IMR-90 (cell line): ENCODE results near the gene CNPY3.

Experiments
- MAZ ChIP-seq: IDR thresholded peaks from 2 replicates; pipeline ENCODE4 v1.6.1; 2012; ENCODE audit warnings: low read depth, mild to moderate bottlenecking, low read length, improper control_type of control experiment, moderate library complexity, borderline replicate concordance
- POLR2A ChIP-seq: IDR thresholded peaks from 2 replicates; pipeline ENCODE4 v1.6.1; 2012; ENCODE audit warnings: mild to moderate bottlenecking, low read depth, low read length
- TF ChIP-seq, protein P1 (sequence below): conservative IDR thresholded peaks from 2 replicates; pipeline ENCODE4 v1.5.1; 2012; ENCODE audit warnings: mild to moderate bottlenecking, low read depth, low read length, improper control_type of control experiment

DNA sequence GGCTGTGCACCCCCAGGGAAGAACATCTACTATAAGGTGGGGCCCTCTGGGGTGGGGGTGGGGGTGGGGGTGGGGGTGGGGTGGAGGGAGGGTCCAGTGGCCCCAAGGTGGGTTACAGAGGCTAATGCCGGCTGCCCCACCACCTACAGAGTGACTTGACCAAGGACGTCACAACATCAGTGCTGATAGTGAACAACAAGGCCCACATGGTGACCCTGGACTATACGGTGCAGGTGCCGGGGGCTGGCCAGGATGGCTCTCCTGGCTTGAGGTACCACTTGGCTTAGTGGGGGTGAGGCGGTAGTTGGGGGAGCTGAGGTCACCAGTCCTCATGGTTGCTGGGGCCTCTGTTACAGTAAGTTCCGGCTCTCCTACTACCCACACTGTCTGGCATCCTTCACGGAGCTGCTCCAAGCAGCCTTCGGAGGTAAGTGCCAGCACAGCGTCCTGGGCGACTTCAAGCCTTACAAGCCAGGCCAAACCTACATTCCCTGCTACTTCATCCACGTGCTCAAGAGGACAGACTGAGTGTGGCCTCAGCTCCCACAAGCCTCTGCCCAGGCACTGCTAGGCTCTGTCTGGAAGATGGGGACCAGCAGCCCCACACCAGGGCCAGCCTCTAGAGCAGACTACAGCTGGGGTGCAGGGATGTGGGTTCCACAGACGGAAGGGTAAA is 34.0 kb downstream of the CNPY3 start:
- TF ChIP-seq, protein P1, sequence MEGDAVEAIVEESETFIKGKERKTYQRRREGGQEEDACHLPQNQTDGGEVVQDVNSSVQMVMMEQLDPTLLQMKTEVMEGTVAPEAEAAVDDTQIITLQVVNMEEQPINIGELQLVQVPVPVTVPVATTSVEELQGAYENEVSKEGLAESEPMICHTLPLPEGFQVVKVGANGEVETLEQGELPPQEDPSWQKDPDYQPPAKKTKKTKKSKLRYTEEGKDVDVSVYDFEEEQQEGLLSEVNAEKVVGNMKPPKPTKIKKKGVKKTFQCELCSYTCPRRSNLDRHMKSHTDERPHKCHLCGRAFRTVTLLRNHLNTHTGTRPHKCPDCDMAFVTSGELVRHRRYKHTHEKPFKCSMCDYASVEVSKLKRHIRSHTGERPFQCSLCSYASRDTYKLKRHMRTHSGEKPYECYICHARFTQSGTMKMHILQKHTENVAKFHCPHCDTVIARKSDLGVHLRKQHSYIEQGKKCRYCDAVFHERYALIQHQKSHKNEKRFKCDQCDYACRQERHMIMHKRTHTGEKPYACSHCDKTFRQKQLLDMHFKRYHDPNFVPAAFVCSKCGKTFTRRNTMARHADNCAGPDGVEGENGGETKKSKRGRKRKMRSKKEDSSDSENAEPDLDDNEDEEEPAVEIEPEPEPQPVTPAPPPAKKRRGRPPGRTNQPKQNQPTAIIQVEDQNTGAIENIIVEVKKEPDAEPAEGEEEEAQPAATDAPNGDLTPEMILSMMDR = no peak
- no peak for TF ChIP-seq POLR2A
- TF ChIP-seq MAZ = no peak
